ENCODE data around the gene DNMT3A. TPM values are rescaled to one million over a fixed set of nuclear protein-coding genes. Genes with fewer than 3 reads are reported as not detected.

Gene DNMT3A
- total RNA-seq, 1 donor from 2014 or later: 49.9 TPM

DNA sequence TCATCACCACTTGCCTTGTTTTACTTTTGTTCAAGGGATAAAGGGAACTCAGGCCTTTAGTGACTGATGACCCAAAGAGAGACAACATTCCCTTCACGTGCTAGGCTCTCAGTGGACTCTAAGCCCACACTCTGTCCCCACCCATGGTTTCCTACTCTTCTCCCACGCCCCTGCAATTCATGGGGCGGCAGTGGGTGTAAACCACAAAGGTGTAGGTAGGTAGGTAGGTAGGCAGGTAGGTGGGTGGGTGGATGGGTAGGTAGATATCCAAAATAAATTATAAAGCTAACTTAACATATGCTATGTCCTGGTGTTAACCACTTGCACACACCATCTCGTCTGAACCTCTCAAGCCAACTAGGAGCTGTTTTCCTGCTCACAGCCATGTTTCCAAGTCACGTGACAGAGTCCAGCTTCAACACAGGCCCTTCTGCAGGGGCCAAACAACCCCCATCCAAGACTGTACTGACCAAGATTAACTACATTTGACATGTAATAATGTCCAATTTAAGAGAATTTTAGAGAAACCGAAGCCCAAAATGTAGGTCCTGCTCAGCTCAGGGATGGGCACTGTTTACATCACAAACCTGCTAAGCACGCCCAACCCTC is 33.7 kb downstream of the DNMT3A start:
- H3K4me1 Mint-ChIP-seq: peaks cover 23% of the 10 kb centered on the region
- H3K36me3 Mint-ChIP-seq (ENCODE audit: low read depth): peaks cover 55% of the 10 kb centered on the region
- no peaks in the 10 kb centered on the region for H3K27me3 Mint-ChIP-seq
- intact Hi-C loops (cut with micrococcal nuclease): loop anchor here (2.0 kb wide), 1 partner anchor 69 kb away; no protein-coding TSS in a partner anchor
- no peak overlapping the region for H3K27ac Mint-ChIP-seq
- TF ChIP-seq CTCF (IDR thresholded peaks at IDR 0.05): no peak
- ATAC-seq (ENCODE audit: low read depth) (no peak), DNase-seq (no peak)
- H3K4me3 Mint-ChIP-seq: no peak overlapping the region
- H3K9me3 Mint-ChIP-seq: no peaks in the 10 kb centered on the region
- ChIA-PET CTCF (interaction anchor here (0.8 to 2.8 kb wide), 6 partner anchors 35 to 357 kb away, joined by 3 to 13 read pairs (median 3); no protein-coding TSS in a partner anchor), POLR2A (interaction anchor here (0.7 to 0.9 kb wide), 2 partner anchors 29 to 35 kb away, joined by 3 read pairs; no protein-coding TSS in a partner anchor)

- Mint-ChIP-seq H3K4me1 (peaks cover 35% of the 10 kb centered on the region), H3K4me3 (no peak overlapping the region), H3K36me3 (ENCODE audit: low read depth) (peaks cover 46% of the 10 kb centered on the region), H3K9me3 (no peaks in the 10 kb centered on the region), H3K27me3 (no peaks in the 10 kb centered on the region), H3K27ac (no peak overlapping the region)
- ChIA-PET POLR2A (no interaction called here), CTCF (interaction anchor here (1.1 kb wide), 2 partner anchors 35 to 254 kb away, joined by 3 read pairs; partner anchors contain the start of gene DNMT3A)
- DNase-seq: no peak
- ATAC-seq (ENCODE audit: low read depth): no peak
- TF ChIP-seq CTCF (IDR thresholded peaks at IDR 0.05): no peak
- intact Hi-C loops (cut with micrococcal nuclease): no loop called here
Measured at GRCh38 chr2:25306777-25307368, 34.9 kb downstream of the DNMT3A start.

GRCh38 chr2:25305775-25306174 is 36.0 kb downstream of the DNMT3A start:
- TF ChIP-seq CTCF (IDR thresholded peaks at IDR 0.05): no peak
- peaks cover 46% of the 10 kb centered on the region for H3K4me1 Mint-ChIP-seq
- CTCF ChIA-PET: interaction anchor here (0.5 to 1.3 kb wide), 3 partner anchors 101 to 139 kb away, joined by 3 read pairs; no protein-coding TSS in a partner anchor
- POLR2A ChIA-PET: interaction anchor here (0.5 kb wide), 1 partner anchor 56 kb away, joined by 5 read pairs; no protein-coding TSS in a partner anchor
- H3K9me3 Mint-ChIP-seq: no peaks in the 10 kb centered on the region
- no peaks in the 10 kb centered on the region for H3K27me3 Mint-ChIP-seq
- intact Hi-C loops (cut with micrococcal nuclease): no loop called here
- DNase-seq (no peak), ATAC-seq (ENCODE audit: low read depth) (no peak)
- peaks cover 39% of the 10 kb centered on the region for H3K36me3 Mint-ChIP-seq (ENCODE audit: low read depth)
- no peak overlapping the region for H3K27ac Mint-ChIP-seq
- no peak overlapping the region for H3K4me3 Mint-ChIP-seq

DNA sequence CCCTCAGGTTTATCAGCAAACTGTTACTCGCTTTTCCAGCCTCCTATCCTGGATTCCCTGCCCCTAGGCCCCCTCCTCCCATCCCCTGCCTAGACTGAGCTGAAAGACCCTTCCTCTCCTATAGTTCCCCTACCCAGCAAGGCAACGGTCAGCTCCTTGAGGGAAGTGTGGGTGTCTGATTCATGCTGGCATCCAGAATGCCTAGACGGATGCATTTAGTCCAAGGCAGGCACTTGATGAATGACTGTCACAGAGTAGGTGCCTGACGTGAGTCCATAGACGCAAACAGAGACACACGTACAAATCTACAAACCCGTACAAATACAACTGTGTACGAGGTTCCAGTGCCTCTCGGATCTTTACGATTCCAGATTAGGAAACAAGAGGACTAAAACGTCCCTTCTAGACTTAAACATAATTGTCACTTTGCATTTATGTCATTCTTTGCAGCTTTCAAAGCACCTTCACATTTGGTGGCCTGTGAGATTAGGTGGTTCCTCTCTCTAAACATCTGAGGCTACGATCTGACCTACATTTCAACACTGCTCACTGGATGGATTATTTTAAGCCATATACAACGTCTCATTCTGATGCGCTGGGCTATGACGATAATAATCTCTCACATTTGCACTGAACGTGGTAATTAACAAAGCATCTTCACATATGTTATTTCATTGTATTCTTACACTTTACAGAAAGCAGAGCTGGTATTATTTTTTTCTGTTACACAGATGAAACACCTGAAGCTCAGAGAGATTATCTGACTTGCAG is 36.7 kb downstream of the DNMT3A start:
- ATAC-seq (ENCODE audit: low read depth) (no peak), DNase-seq (no peak)
- Mint-ChIP-seq H3K27me3 (no peaks in the 10 kb centered on the region), H3K27ac (no peak overlapping the region), H3K9me3 (no peaks in the 10 kb centered on the region), H3K4me1 (peaks cover 47% of the 10 kb centered on the region), H3K4me3 (no peak overlapping the region), H3K36me3 (ENCODE audit: low read depth) (peaks cover 39% of the 10 kb centered on the region)
- POLR2A ChIA-PET: interaction anchor here (0.5 kb wide), 1 partner anchor 201 kb away, joined by 3 read pairs; no protein-coding TSS in a partner anchor
- intact Hi-C loops (cut with micrococcal nuclease): no loop called here
- CTCF ChIA-PET: interaction anchor here (1.0 to 1.3 kb wide), 2 partner anchors 100 to 139 kb away, joined by 3 read pairs; no protein-coding TSS in a partner anchor
- TF ChIP-seq CTCF (IDR thresholded peaks at IDR 0.05): no peak

Measured in activated B cell treated with CpG ODN at 0.5 μM for 24 hours (primary cell).